ENCODE data around the gene CEACAM18. TPM values are rescaled to one million over a fixed set of nuclear protein-coding genes. Genes with fewer than 3 reads are reported as not detected.

The CEACAM18 gene
- total and polyA plus RNA-seq, 10 of the 15 experiments (the other 5 are each of a cell fraction or from before 2014, with no cell fraction given): not detected

DNA sequence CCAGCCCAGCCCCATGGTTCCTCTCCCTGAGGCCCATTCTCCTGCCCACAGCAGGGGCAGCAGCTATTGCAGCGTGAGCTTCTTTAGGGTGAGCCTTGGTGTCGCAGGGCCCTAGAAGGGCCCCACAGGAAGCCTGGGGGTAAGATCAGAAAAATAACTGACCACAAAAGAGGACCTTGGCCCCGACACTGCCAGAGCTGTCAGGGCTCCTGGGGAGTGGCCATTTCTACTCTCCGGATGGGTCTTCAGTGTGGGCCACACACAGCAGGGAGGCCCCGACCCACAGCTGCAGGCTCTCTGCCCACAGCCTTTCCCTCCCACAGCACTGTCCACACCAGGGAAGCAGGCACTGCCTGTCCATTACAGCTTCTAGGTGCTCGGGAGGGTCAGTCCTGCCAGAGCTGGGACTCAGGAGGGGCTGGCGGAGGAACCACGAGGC lies 16.6 kb upstream of the CEACAM18 start:
- peak; percentile 29; the same call in 2 of the 3 replicates for ATAC-seq
- no peak for DNase-seq (ENCODE audit: low read depth, low spot score)
- no peak overlapping the region for H3K4me3 ChIP-seq
- in situ Hi-C loops (cut with MboI): no loop called here
- H4K20me1 ChIP-seq (ENCODE audit: control insufficient read depth, insufficient read depth): no peaks in the 10 kb centered on the region
- H3K9me3 ChIP-seq (replicated peaks; ENCODE audit: control insufficient read depth, insufficient read depth, low read length): no peaks in the 10 kb centered on the region
- no peaks in the 10 kb centered on the region for H3K4me1 ChIP-seq (ENCODE audit: control insufficient read depth, insufficient read depth, low read length)
- CTCF ChIA-PET: interaction anchor here (1.1 to 2.7 kb wide), 4 partner anchors 10 to 302 kb away, joined by 3 to 13 read pairs (median 3); no protein-coding TSS in a partner anchor
- H3K27ac ChIP-seq (ENCODE audit: control insufficient read depth, insufficient read depth): no peak overlapping the region
- no TSS peak for BruUV-seq (replicated peaks)
- no peak overlapping the region for H3K4me2 ChIP-seq (ENCODE audit: control insufficient read depth, insufficient read depth)
- 22% methylated on average over 8 of the region's 8 CpGs for WGBS (ENCODE audit: insufficient coverage, insufficient replicate concordance, low lambda C conversion rate, missing lambda C conversion rate)
- SMC1A ChIA-PET (ENCODE audit: uncharacterized antibody, unreplicated experiment): interaction anchor here (0.9 kb wide), 1 partner anchor 196 kb away, joined by 3 read pairs; no protein-coding TSS in a partner anchor
- H2AFZ ChIP-seq (ENCODE audit: control insufficient read depth, low read depth, low read length): no peak overlapping the region
- intact Hi-C loops (cut with micrococcal nuclease; ENCODE audit: unreplicated experiment): no loop called here
- RAD21 ChIA-PET (ENCODE audit: unreplicated experiment): interaction anchor here (1.0 to 1.3 kb wide), 4 partner anchors 11 to 197 kb away, joined by 3 read pairs; no protein-coding TSS in a partner anchor
- no peak overlapping the region for H3K9ac ChIP-seq (ENCODE audit: control insufficient read depth, insufficient read depth, low read length)
- no peaks in the 10 kb centered on the region for H3K27me3 ChIP-seq (replicated peaks in 1 of 2; ENCODE audit: control insufficient read depth in 2 of 2, insufficient read depth in 2 of 2, low read length in 1 of 2)
- H3K79me2 ChIP-seq (ENCODE audit: control insufficient read depth, insufficient read depth, low read length): no peaks in the 10 kb centered on the region
- POLR2A ChIA-PET: no interaction called here
- no peak for FAIRE-seq
- H3K36me3 ChIP-seq (ENCODE audit: control insufficient read depth in 2 of 2, insufficient read depth in 2 of 2, low read length in 1 of 2): no peaks in the 10 kb centered on the region
- no peak for TF ChIP-seq GABPA (IDR thresholded peaks at IDR 0.05; ENCODE audit: low read depth)
- TF ChIP-seq, protein P1, sequence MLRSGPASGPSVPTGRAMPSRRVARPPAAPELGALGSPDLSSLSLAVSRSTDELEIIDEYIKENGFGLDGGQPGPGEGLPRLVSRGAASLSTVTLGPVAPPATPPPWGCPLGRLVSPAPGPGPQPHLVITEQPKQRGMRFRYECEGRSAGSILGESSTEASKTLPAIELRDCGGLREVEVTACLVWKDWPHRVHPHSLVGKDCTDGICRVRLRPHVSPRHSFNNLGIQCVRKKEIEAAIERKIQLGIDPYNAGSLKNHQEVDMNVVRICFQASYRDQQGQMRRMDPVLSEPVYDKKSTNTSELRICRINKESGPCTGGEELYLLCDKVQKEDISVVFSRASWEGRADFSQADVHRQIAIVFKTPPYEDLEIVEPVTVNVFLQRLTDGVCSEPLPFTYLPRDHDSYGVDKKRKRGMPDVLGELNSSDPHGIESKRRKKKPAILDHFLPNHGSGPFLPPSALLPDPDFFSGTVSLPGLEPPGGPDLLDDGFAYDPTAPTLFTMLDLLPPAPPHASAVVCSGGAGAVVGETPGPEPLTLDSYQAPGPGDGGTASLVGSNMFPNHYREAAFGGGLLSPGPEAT (IDR thresholded peaks at IDR 0.05; ENCODE audit: low read depth): no peak
- TF ChIP-seq RBBP5 (conservative IDR thresholded peaks at IDR 0.05): no peak
- TF ChIP-seq SIX5 (IDR thresholded peaks at IDR 0.05; ENCODE audit: low read depth, low read length, severe bottlenecking): no peak
- no peak for TF ChIP-seq TCF7 (IDR thresholded peaks at IDR 0.05; ENCODE audit: borderline replicate concordance)
- TF ChIP-seq MEF2A (IDR thresholded peaks at IDR 0.05; ENCODE audit: insufficient read depth, low read depth, low read length): no peak
- TF ChIP-seq, protein P2, sequence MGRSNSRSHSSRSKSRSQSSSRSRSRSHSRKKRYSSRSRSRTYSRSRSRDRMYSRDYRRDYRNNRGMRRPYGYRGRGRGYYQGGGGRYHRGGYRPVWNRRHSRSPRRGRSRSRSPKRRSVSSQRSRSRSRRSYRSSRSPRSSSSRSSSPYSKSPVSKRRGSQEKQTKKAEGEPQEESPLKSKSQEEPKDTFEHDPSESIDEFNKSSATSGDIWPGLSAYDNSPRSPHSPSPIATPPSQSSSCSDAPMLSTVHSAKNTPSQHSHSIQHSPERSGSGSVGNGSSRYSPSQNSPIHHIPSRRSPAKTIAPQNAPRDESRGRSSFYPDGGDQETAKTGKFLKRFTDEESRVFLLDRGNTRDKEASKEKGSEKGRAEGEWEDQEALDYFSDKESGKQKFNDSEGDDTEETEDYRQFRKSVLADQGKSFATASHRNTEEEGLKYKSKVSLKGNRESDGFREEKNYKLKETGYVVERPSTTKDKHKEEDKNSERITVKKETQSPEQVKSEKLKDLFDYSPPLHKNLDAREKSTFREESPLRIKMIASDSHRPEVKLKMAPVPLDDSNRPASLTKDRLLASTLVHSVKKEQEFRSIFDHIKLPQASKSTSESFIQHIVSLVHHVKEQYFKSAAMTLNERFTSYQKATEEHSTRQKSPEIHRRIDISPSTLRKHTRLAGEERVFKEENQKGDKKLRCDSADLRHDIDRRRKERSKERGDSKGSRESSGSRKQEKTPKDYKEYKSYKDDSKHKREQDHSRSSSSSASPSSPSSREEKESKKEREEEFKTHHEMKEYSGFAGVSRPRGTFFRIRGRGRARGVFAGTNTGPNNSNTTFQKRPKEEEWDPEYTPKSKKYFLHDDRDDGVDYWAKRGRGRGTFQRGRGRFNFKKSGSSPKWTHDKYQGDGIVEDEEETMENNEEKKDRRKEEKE (IDR thresholded peaks at IDR 0.05): no peak
- no peak for TF ChIP-seq STAT3 (IDR thresholded peaks at IDR 0.05; ENCODE audit: low read depth, low read length)
- no peak for TF ChIP-seq IKZF1 (conservative IDR thresholded peaks at IDR 0.05)
- TF ChIP-seq BHLHE40 (IDR thresholded peaks at IDR 0.05; ENCODE audit: borderline replicate concordance in 1 of 2, low read depth in 2 of 2, low read length in 1 of 2): no peak
- TF ChIP-seq POLR2AphosphoS2 (IDR thresholded peaks at IDR 0.05; ENCODE audit: low read depth, low read length): no peak
- no peak for TF ChIP-seq CBX5 (IDR thresholded peaks at IDR 0.05; ENCODE audit: low read depth)
- TF ChIP-seq, protein P3, sequence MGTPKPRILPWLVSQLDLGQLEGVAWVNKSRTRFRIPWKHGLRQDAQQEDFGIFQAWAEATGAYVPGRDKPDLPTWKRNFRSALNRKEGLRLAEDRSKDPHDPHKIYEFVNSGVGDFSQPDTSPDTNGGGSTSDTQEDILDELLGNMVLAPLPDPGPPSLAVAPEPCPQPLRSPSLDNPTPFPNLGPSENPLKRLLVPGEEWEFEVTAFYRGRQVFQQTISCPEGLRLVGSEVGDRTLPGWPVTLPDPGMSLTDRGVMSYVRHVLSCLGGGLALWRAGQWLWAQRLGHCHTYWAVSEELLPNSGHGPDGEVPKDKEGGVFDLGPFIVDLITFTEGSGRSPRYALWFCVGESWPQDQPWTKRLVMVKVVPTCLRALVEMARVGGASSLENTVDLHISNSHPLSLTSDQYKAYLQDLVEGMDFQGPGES (IDR thresholded peaks at IDR 0.05): no peak
- no peak for TF ChIP-seq NFXL1 (IDR thresholded peaks at IDR 0.05; ENCODE audit: borderline replicate concordance)
- no peak for TF ChIP-seq CEBPB (IDR thresholded peaks at IDR 0.05; ENCODE audit: borderline replicate concordance in 1 of 2, low read depth in 2 of 2, low read length in 2 of 2)
- no peak for TF ChIP-seq RAD21 (IDR thresholded peaks at IDR 0.05; ENCODE audit: insufficient read depth, low read depth, low read length)
- no peak for TF ChIP-seq NR2C1 (IDR thresholded peaks at IDR 0.05)
- TF ChIP-seq IKZF2 (IDR thresholded peaks at IDR 0.05): no peak
- no peak for TF ChIP-seq STAT1 (conservative IDR thresholded peaks at IDR 0.05)

All from GM12878 (cell line).